CD4-positive, alpha-beta T cell treated with Interleukin-12 subunit alpha and Interleukin-12 subunit beta, for 1 hour (primary cell): ENCODE results near the gene LANCL2.

ENCODE experiments used
- DNase-seq: peaks from one replicate; pipeline ENCODE4 v3.0.0-alpha.2; 2020

LANCL2 gene

DNA sequence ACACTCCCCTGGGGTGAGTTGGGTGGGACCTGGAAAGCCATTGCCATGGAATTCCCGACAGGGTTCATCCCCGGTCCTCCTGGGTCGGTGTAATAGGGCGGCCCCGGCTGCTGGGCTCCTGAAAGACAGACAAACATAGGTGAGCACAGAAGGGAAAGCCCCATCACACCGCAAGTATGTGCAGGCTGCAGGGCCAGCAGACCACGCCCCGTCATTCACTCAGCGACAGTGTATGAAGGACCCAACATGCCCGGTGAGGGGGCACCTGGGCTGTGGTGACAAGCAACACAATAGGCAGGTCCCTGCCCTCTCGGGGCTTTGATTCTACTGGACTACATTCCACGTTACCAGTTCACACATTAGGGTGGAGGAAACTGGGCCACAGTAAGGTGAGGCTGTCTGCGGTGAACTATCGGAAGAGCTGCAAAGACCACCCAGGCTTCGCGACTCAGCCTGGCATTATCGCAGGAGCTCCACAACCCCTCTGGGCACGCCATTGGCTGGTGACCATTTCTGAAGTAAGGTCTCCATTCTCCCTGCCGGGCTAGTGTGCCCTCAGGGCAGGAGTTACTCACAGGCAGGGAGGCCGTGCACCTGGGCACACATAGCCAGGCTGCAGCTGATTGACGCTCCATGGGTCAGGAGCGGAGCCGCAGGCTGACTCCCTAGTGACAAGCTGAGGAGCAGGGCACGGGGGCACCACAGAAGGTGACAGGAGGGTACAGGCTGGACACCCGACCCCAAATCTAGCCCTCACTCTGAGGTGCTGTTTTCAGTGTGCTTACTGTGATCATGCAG, 108.0 kb downstream of the LANCL2 start:
- DNase-seq, result no peak

DNA sequence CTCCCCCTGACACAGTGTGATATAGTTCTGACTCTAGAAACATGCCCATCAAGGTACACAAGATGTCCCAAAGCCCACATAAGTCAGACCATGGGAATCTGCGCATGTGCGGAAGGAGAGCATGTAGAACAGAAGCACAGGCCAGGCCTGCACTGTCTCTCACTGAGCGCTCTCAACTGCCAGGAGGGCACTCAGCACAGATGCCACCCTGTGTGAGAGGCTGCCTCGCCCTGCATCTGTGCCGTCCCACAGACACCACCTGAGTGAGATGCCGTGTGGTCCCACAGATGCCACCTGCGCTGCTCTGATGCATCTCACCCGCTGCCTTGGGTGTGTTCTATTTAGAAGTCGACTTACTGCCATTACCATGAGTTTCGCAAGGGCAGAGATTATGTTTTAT, 108.8 kb downstream of the LANCL2 start:
- DNase-seq, result no peak

DNA sequence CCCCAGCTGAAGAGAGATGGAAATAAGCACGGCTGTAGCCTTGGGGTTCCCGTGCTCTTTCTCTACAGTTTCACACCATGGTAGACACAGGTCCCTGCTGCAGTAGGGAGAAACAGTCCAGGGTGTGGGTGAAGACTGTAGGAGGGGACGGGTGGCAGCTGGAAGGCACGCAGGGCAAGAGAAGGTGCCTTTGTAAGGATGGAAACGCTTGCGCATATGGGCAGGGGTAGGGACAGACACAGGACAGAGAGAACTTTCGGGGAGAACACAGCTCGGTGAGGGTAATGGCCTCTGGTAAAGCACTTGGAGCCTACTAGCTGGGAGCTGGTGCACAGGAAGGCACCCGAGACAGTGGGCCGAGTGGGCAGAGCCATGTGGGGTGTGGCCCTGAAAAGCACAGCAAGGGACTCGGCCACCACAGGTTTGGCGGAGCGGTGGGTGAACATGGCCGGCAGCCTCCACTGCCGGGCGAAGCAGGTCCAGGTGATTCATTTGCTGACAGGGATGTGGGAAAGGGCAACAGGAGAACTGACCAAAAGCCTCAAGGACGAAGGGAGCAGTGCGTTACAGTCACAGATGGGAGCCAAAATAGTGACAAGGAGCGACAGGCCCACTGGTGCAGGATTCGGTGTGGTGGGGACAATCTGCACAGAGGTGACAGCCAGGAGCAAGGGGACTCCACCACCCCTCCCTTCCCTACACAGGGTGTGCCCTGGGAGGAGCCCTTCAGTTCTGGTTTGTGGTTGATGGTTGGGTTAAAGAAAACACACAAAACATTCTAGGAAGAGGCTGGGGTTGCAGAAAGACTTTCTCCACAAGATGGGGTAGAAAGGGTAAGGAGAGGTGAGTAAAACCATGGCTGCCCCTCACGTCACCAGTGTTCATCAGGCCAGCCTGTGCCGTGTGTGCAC, 110.1 kb downstream of the LANCL2 start:
- DNase-seq, result peak; percentile 48

DNA sequence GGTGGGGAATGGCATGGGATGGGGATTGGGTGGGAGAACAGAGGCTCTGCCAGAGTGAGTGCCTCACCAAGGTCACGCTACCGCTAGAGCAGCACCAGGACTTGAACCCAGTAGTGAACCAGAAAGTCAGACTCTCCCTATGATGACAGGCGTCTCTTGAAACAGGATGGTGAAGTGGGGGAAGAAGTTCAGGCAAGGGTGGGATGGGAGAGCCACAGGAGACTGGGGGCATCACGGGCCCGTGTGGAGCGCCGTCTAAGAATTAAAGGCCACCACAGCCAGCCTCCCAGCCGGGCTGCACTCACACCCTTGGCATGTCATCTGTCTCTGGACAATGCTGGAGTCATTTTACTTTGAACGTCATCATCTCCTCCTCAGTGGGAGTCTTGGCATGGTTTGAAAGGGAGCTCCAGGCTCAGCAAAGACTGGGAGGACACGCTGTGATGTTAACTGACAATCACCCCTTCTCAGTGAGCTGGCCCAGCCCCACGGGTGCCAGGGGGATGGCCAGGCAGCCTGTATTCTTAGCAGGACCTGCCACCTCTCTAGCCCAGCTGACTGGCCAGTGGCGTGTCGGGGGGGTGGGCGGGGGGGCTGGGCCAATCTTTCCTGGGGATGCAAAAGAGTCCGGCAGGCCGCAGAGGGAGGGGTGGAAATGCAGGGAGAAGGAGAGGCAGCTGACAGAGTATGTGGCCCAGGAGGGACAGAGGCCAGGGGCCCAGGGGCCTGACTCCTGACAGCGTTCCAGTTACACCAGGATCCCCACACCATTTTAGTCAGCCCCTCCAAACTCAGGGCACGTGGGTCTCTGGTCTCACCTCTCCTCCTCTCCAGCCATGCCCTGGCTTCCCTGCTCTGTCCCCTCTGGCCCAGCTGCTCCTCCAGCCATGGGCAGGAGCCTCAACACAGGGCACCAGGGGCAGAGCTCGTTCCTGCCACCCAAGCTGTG, 111.0 kb downstream of the LANCL2 start:
- no peak for DNase-seq

- DNase-seq, result no peak
These were observed 112.0 kb downstream of the LANCL2 start for GRCh38 chr7:55476852-55477780.

GRCh38 chr7:55477781-55478374, 112.7 kb downstream of the LANCL2 start:
- no peak for DNase-seq

- no peak for DNase-seq
These were observed 113.6 kb downstream of the LANCL2 start for GRCh38 chr7:55478700-55479099.

GRCh38 chr7:55481155-55481554, 116.0 kb downstream of the LANCL2 start:
- DNase-seq, result no peak

- DNase-seq, result no peak
These were observed 117.9 kb downstream of the LANCL2 start for GRCh38 chr7:55483046-55483445.
